Measurements from ENCODE around the gene EDN3. TPM values are rescaled to one million over a fixed set of nuclear protein-coding genes. Genes with fewer than 3 reads are reported as not detected.
"Not testable (repeated sequence)": the region's sequence is repeated elsewhere in the genome, so short reads cannot be mapped to it uniquely, and the experiment has no call there.

The EDN3 gene
- total and polyA plus RNA-seq, 12 donors = 0.16 to 2.1 (median 0.45) TPM

- H3K27ac ChIP-seq = no peak overlapping the region
- 68 to 80% (median 74%) methylated on average over 2 of the region's 2 CpGs for WGBS, 4 donors
- H3K36me3 ChIP-seq (replicated peaks in 1 of 2) = no peaks in the 10 kb centered on the region
- H3K9me3 ChIP-seq (replicated peaks in 1 of 3) = no peaks in the 10 kb centered on the region
- no peaks in the 10 kb centered on the region for H3K27me3 ChIP-seq
- no peak for TF ChIP-seq POLR2A (IDR thresholded peaks at IDR 0.05)
- TF ChIP-seq CTCF (IDR thresholded peaks at IDR 0.05) = no peak
- no peak for DNase-seq
- H3K4me1 ChIP-seq (replicated peaks in 1 of 2) = no peaks in the 10 kb centered on the region
- no peak overlapping the region for H3K4me3 ChIP-seq
- intact Hi-C loops (cut with DNase I) = no loop called here
Measured at GRCh38 chr20:59355242-59355641, 54.8 kb downstream of the EDN3 start.

GRCh38 chr20:59356662-59357165, 56.3 kb downstream of the EDN3 start:
- Histone ChIP-seq H3K36me3 (replicated peaks in 1 of 2) (no peaks in the 10 kb centered on the region), H3K4me1 (replicated peaks in 1 of 2) (no peaks in the 10 kb centered on the region), H3K9me3 (replicated peaks in 1 of 3) (no peaks in the 10 kb centered on the region), H3K27me3 (no peaks in the 10 kb centered on the region), H3K27ac (no peak overlapping the region), H3K4me3 (no peak overlapping the region)
- intact Hi-C loops (cut with DNase I) = no loop called here
- TF ChIP-seq POLR2A (IDR thresholded peaks at IDR 0.05) (no peak), CTCF (IDR thresholded peaks at IDR 0.05) (no peak)
- no peak for DNase-seq
- WGBS, 4 donors = 57 to 100% (median 70%) methylated on average over 2 to 4 of the region's 4 CpGs

- H3K9me3 ChIP-seq (replicated peaks in 1 of 3); H3K4me1 ChIP-seq (replicated peaks in 1 of 2); H3K27ac ChIP-seq; DNase-seq; intact Hi-C loops (cut with DNase I); H3K36me3 ChIP-seq (replicated peaks in 1 of 2); H3K27me3 ChIP-seq; H3K4me3 ChIP-seq: not testable (repeated sequence)
- 79 to 86% (median 82%) methylated on average over 1 to 5 of the region's 9 CpGs for WGBS, 4 donors
Measured at GRCh38 chr20:59358793-59359192, 58.4 kb downstream of the EDN3 start.

- DNase-seq = no peak
- Histone ChIP-seq H3K4me1 (replicated peaks in 1 of 2) (no peaks in the 10 kb centered on the region), H3K27ac (no peak overlapping the region), H3K4me3 (no peak overlapping the region), H3K27me3 (no peaks in the 10 kb centered on the region), H3K36me3 (replicated peaks in 1 of 2) (no peaks in the 10 kb centered on the region), H3K9me3 (replicated peaks in 1 of 3) (no peaks in the 10 kb centered on the region)
- WGBS, 4 donors = 74 to 79% (median 76%) methylated on average over 15 of the region's 15 CpGs
- TF ChIP-seq POLR2A (IDR thresholded peaks at IDR 0.05) (no peak), CTCF (IDR thresholded peaks at IDR 0.05) (no peak)
- intact Hi-C loops (cut with DNase I) = no loop called here
Measured at GRCh38 chr20:59359906-59360725, 59.7 kb downstream of the EDN3 start.

- no peak for DNase-seq
- Histone ChIP-seq H3K9me3 (replicated peaks in 1 of 3) (no peaks in the 10 kb centered on the region), H3K36me3 (replicated peaks in 1 of 2) (no peaks in the 10 kb centered on the region), H3K4me1 (replicated peaks in 1 of 2) (no peaks in the 10 kb centered on the region), H3K27ac (no peak overlapping the region), H3K27me3 (no peaks in the 10 kb centered on the region), H3K4me3 (no peak overlapping the region)
- TF ChIP-seq POLR2A (IDR thresholded peaks at IDR 0.05) (no peak), CTCF (IDR thresholded peaks at IDR 0.05) (no peak)
- WGBS, 4 donors = 75 to 87% (median 82%) methylated on average over 4 of the region's 4 CpGs
- intact Hi-C loops (cut with DNase I) = no loop called here
Measured at GRCh38 chr20:59360934-59361333, 60.5 kb downstream of the EDN3 start.
